HG02798 (cell line): ENCODE data around the gene AARSD1.
"Not testable (repeated sequence)": the region's sequence is repeated elsewhere in the genome, so short reads cannot be mapped to it uniquely, and the experiment has no call there.

ENCODE experiments used
- ATAC-seq: cut with Tn5 transposase; IDR thresholded peaks from one replicate; pipeline ENCODE4 v1.9.1; 2021; ENCODE audit warnings: mild to moderate bottlenecking; ENCODE audit not compliant: unreplicated experiment, poor library complexity

The AARSD1 gene

GRCh38 chr17:42982266-42982665 lies 18.0 kb upstream of the AARSD1 start:
- ATAC-seq: no peak

- ATAC-seq: peak; percentile 55
Observed at GRCh38 chr17:42980766-42981397, 16.6 kb upstream of the AARSD1 start.

DNA sequence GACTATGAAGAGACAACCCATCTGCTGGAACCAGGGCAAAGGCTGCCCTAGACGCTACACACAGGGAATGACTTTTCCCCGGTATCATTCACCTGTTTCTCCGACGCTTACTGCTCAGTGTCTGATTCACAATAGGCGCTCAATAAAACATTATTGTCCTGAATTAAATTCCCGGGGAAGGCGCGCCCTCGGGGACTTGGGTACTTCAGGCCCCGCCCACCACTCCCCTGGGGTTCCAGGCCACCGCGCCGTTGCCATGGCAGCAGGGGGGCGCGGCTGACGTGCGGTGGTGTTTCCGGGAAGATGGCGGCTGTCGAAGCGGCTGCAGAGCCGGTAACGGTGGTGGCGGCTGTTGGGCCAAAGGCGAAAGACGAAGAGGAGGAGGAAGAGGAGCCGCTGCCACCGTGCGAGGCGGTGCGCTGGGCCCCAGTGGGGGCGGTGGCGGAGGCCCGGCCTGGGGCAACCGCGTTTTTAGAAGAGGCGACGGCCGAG lies 16.1 kb upstream of the AARSD1 start, which contains the start of gene RUNDC1:
Gene RUNDC1, plus strand, starts transcription at position 292 of the 492 bp plus-strand sequence. Its CDS starts 12 bp downstream, at position 304.
- peak; percentile 87 for ATAC-seq

GRCh38 chr17:42979511-42980273 lies 15.4 kb upstream of the AARSD1 start, which contains the start of gene PTGES3L:
Gene PTGES3L (minus strand): TSS chr17:42980080. CDS start chr17:42980053, 27 bp downstream.
- ATAC-seq: peak; percentile 16

DNA sequence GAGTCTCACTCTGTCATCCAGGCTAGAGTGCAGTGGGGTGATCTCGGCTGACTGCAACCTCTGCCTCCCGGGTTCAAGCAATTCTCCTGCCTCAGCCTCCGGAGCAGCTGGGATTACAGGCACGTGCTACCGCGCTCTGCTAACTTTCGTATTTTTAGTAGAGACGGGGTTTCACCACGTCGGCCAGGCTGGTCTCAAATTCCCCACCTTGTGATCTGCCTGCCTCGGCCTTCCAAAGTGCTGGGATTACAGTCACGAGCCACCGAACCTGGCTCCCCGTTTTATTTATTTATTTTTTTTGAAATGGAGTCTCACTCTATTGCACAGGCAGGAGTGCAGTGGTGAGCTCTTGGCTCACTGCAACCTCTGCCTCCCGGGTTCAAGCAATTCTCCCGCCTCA lies 11.4 kb upstream of the AARSD1 start:
- not testable (repeated sequence) for ATAC-seq

DNA sequence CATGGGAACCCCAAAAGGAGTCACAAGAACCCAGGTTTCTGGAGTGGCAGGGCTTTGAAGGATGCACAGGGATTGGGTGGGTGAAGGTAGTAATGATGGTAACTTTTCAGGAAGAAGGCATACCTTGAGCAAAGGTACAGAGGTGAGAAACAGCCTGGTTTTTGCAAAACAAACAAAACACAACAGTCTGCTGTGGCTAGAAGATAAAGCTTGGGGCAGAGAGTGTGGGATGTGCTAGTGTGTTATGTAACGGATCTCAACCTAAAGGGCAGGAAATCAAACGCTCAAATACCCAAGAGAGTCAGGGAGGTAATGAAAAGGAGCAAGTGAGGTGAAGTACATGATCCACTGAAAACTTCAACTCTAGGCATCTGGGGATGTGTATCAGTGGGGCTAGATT lies 11.0 kb upstream of the AARSD1 start:
- no peak for ATAC-seq

- ATAC-seq: not testable (repeated sequence)
Observed at GRCh38 chr17:42973323-42973722, 9.1 kb upstream of the AARSD1 start.

- no peak for ATAC-seq
Observed at GRCh38 chr17:42971589-42971988, 7.3 kb upstream of the AARSD1 start.

DNA sequence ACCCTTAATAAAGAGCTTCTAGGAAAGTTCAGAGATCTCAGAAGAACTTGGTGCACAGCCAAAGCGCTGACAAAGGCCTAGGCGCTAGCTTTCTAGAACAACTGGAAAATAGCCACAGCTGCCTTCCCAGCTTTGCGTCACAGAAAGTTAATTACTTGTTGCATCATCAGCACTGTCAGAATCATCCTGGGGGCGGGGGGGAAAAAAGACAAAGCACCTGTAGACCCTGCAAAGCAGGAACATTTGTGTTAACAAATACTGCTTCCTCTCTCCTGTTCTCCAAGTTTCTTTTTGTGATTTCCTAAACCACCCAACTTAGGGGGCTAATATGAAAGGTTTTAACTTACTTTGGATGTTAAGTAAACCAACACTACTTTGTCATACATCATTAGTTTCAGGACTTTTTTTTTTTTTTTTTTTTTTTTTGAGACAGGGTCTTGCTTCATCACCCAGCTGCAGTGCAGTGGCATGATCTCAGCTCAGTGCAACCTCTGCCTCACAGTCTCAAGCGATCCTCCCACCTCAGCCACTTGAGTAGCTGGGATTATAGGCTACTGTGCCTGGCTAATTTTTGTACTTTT lies 4.8 kb upstream of the AARSD1 start:
- ATAC-seq: no peak

GRCh38 chr17:42967925-42968324 lies 3.7 kb upstream of the AARSD1 start:
- ATAC-seq: no peak

GRCh38 chr17:42953669-42954068 lies 10.6 kb downstream of the AARSD1 start:
- ATAC-seq: no peak

- no peak for ATAC-seq
Observed at GRCh38 chr17:42950044-42950783, 14.0 kb downstream of the AARSD1 start.

- ATAC-seq: no peak
Observed at GRCh38 chr17:42946812-42947211, 17.4 kb downstream of the AARSD1 start.

GRCh38 chr17:42944211-42944610 lies 20.0 kb downstream of the AARSD1 start:
- no peak for ATAC-seq

DNA sequence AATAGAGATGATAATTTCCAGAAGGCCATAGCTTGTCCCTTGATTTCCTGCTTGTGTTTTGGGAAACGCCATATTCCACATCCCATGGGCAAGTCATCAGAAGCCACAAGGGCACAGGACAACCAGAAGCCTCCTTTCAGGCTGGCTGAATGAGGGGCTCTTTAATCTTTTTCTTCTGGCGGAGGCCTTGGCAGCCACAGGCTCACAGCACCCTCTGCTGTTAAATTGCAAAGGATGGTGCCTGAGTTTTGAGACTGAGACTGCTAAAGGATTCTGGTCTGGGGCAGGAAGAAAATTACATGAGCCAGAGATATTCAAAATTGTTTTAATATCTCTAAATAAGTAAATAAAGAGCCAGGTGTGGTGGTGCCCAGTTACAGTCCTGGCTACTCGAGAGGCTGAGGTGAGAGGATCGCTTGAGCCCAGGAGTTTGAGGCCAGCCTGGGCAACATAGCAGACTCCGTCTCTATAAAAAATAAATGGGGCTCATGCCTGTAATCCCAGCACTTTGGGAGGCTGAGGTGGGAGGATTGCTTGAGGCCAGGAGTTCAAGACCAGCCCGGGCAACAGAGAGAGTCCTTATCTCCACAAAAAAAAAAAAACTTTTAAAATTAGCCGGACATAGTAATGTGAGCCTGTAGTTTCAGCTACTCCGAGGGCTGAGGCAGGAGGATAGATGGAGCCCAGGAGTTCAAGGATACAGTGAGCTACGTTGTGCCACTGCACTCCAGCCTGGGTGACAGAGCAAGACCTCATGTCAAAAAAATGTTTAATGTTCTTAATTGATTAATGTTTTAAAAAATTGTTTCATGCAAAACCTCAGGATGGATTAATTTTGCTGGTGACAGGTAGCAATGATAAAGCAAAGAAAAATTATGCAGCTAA lies 26.3 kb downstream of the AARSD1 start:
- no peak for ATAC-seq

GRCh38 chr17:42929497-42929844 lies 34.8 kb downstream of the AARSD1 start:
- no peak for ATAC-seq

DNA sequence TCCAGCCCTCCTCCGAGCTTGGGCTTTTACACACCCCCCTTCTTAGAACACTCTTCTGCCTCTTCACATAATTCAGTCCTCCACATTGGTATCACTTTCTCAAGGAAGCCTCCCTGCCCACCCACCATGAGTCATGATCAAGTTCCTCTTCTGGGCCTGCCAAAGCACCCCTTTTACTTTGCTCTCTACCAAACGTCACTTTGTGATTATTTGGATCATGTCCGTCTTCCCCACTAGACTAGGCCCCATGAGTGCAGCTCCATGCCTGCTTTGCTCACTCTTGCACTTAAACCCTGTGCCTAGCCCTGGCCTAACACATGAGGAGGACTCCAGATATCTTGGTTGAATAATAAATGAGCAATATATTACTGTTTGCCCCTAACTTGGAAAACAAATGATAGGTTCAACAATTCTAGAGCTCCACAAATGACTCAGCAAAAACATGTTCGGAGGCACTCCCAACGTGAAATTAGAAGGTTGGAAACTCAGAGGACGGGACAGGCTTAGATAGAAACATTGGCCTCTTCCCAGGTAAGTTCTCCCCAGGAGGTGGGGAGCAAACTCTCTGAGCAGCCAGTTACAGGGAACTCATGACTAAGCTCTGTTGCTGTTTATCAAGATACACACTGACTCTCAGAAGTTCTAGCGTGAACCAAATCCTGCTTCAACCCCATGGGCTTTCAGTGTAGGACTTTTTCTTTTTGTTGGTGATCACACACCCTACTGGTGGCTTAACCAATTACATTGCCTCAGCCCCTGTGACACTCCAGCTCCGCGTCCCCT lies 35.3 kb downstream of the AARSD1 start:
- no peak for ATAC-seq

DNA sequence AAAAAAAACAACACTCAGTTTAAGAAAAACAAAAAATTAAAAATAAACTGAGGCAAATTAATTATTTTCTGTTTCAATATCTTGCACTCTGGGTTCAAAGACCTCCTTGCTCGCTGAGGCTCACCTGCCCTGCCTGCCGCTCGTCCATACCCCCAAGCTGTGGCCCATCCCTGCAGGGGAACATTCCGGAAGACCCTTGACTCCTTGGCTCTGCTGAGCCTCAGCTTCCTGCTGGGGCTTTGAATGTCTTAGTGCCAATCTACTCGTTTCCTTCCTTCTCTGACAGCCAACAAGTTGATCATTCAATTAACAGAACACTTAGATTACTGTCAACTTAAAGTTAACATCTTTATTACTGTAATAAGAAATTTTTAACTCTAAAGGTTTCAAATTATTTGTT lies 39.4 kb downstream of the AARSD1 start:
- no peak for ATAC-seq

DNA sequence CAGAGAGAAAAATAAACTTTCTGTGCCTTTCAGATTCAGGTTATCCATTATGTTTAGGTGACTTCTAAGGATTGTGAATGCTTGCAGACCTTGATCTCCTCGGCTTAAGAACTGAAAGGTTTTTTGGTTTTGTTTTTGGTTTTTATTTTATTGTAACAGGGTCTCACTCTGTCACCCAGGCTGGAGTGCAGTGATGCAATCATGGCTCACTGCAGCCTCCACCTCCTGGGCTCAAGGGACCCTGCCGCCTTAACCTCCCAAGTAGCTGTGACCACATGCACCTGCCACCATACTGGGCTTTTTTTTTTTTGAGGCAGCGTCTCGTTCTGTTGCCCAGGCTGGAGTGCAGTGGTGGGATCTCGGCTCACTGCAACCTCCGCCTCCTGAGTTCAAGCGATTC lies 40.8 kb downstream of the AARSD1 start:
- not testable (repeated sequence) for ATAC-seq
